GM18499 (cell line): ENCODE measurements around the gene P2RX6.

Experiments
- ATAC-seq: cut with Tn5 transposase; IDR thresholded peaks from one replicate; pipeline ENCODE4 v1.9.1; 2021; ENCODE audit warnings: moderate number of reproducible peaks; ENCODE audit not compliant: insufficient read depth, unreplicated experiment

Gene P2RX6

DNA sequence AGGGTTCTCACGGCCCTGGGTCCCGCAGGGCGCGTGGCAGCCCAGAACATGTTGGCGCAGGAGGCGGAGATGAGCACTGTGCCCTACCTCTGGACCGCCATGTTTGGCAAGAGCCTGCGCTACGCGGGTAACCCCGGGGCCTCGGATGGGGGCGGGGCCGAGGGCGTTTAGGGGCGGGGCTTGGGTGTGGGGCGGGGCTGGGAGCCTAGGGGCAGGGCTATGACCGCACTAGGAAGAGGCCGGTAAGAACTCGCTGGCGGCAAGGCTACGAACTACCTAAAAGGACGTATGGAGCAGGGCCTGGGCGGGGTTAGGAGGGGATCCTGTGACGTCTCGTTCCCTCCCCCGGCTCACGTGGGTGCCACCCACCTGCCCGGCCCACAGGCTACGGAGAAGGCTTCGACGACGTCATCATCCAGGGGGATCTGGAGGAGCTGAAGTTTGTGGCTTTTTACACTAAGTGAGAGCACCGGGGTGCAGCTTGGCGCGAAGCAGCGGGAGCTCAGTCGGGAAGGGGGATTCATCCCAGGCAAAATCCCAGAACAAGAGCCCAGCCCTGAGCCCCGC is 35.6 kb upstream of the P2RX6 start:
- ATAC-seq, result no peak

- no peak for ATAC-seq
These were observed 35.0 kb upstream of the P2RX6 start for GRCh38 chr22:20979940-20980453.

GRCh38 chr22:20980523-20980922 is 34.4 kb upstream of the P2RX6 start:
- ATAC-seq, result no peak

GRCh38 chr22:20980938-20981722 is 33.8 kb upstream of the P2RX6 start:
- ATAC-seq, result no peak

GRCh38 chr22:20981787-20982562 is 33.0 kb upstream of the P2RX6 start, which contains the start of gene LZTR1:
LZTR1 (plus strand) TSS chr22:20982297; CDS start chr22:20982372, 75 bp downstream.
- no peak for ATAC-seq

DNA sequence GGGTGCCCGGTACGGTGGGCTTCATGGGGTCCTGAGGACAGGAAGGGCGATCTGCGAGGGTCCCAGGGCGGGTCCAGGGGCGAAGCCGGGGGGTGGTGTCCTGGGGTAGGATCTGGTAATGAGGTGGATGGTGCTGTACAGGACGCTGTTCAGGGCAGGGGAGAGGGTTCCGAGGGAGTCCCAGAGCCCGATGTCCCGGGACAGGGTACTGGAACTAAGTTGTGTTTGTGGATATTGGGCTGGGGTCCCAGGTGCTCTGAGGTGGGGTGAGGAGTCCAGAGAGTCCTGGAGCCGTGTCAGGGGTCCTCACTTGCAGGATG is 32.4 kb upstream of the P2RX6 start:
- ATAC-seq, result no peak

- no peak for ATAC-seq
These were observed 31.7 kb upstream of the P2RX6 start for GRCh38 chr22:20983081-20983771.

DNA sequence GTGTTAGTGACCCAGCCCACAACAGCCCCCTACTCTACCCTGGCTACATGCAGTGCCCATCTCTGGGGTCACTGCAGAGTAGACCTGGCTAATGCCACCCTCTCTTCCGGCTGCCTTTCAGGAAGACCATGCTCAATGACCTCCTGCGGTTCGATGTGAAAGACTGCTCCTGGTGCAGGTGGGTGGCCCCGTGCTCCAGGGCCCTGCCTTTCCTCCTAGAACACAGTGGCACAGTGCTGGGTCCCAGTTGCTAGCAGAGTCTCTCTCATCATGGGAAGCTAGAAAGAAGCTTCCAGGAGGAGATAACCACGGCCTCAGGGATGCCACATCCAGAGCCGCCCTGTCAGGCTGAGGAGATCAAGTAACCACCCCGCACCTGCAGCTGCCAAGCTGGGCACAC is 29.2 kb upstream of the P2RX6 start:
- no peak for ATAC-seq

GRCh38 chr22:20986365-20986764 is 28.6 kb upstream of the P2RX6 start:
- no peak for ATAC-seq

DNA sequence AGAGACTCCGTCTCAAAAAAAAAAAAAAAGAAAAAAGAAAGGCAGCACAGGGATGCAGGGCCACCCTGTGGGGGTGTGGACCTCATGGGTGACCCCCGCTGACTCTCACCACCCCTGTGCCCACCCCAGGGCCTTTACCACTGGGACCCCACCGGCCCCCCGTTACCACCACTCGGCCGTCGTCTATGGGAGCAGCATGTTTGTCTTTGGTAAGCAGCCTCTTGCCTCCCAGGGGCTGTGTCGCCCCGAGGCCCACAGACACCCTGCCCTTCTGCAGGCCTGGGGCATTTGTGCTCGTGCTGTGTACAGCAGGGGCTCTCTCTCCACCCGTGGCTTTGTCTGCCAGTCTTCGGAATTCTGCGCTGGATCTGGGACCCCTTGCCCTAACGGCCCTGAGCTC is 27.6 kb upstream of the P2RX6 start:
- ATAC-seq, result no peak

- no peak for ATAC-seq
These were observed 26.2 kb upstream of the P2RX6 start for GRCh38 chr22:20988573-20989322.

DNA sequence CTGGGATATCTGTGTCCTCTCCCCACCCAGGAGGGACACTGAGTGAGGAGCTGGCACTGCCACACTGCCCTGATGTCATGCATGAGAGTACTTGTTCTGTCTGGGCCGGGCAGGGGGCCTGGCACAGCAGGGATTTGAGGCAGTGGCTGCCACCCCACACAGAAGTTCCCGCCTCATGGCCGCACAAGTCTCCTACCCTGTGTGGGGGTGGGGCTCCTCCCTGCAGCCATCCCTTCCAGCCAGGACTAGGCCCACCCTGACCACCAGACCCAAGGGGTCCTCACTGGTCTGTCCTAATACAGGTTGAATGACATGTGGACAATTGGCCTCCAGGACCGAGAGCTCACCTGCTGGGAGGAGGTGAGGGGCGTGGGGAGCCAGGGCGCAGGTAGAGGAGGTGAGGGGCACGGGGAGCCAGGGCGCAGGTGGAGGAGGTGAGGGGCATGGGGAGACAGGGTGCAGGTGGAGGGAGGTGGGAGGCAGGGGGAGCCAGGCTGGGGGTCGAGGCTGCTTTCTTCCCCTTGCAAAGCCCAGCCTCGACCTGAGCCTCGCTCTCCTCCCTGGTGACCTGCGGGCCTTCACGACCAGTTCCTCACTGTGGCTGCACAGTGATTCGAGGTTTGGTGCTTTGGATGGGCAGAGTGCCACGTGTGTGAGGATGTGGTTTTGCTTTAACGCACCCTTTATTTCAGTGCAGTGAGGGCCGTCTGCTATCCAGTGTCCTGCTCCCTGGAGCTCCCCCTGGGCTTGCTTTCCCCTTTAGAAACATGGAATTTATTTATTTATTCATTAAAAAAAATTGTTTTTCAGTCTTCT is 25.4 kb upstream of the P2RX6 start:
- no peak for ATAC-seq

GRCh38 chr22:20990184-20991180 is 24.5 kb upstream of the P2RX6 start:
- ATAC-seq, result no peak

- ATAC-seq, result no peak
These were observed 23.5 kb upstream of the P2RX6 start for GRCh38 chr22:20991252-20992055.

GRCh38 chr22:20992056-20992442 is 22.9 kb upstream of the P2RX6 start:
- no peak for ATAC-seq

GRCh38 chr22:20992456-20993303 is 22.3 kb upstream of the P2RX6 start:
- no peak for ATAC-seq
